Adrenal gland (tissue), 5 donors: ENCODE results near the gene MEPCE.

Experiments used
- CTCF ChIP-seq, 6 experiments: fragments of 450-650 bp in 4 of 6; fragments of 200-600 bp in 2 of 6; sonication (generic) in 1 of 6; IDR thresholded peaks; 1 replicate in 5 of 6; 2 replicates in 1 of 6; pipeline versions ENCODE4 v1.5.1 to v1.8.0; 2016 to 2021; ENCODE audit warnings: antibody characterized with exemption in 6 of 6, mild to moderate bottlenecking in 2 of 6, moderate library complexity in 1 of 6
- POLR2A ChIP-seq, 2 donors: fragments of 450-650 bp; IDR thresholded peaks; one replicate each; pipeline ENCODE4 v1.6.1; 2017; ENCODE audit warnings: antibody characterized with exemption in 2 of 2, mild to moderate bottlenecking in 2 of 2, moderate library complexity in 1 of 2
- donor health status: DM: no; HTN: no; CAD: no.

DNA sequence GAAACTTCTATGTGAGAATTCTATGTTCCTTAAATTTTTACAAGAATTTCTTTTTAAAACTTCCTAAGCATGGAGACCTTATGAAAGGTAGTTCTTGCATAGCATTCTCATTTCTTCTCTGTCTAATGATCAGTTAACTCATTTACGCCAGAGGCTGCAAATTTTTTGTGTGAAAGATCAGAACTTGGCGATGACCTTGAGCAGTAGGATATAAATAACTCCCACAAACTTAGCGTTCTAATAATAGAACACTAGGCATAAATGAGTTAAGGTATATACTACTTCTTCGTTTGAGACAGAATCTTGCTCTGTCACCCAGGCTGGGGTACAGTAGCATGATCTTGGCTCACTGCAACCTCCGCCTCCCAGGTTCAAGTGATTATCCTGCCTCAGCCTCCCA lies 42.7 kb upstream of the MEPCE start:
- TF ChIP-seq CTCF (IDR thresholded peaks at IDR 0.05) (no peak), POLR2A (IDR thresholded peaks at IDR 0.05) (no peak)
